ENCODE measurements around the gene FADS3.

The FADS3 gene

DNA sequence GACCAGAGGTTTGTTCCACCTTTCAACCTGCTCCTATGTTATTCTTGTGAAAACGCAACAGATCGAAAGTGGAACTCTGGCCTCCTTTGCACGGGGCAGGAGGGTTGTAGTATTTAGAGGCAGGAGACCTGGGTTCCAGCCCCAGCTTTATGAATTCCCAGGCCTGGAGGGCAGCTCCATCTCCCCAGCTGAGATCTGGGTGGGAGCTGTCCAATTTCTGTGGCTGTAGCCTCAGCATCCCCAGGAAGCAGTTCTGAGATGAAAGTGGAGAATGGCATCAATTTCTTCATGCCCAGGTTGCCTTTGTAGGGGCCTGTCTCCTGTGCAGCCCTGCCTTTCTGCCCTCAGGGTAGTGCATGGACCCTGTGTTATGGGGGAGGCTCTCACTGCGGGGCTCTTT is 59.1 kb downstream of the FADS3 start:
- DNase-seq = no peak

DNA sequence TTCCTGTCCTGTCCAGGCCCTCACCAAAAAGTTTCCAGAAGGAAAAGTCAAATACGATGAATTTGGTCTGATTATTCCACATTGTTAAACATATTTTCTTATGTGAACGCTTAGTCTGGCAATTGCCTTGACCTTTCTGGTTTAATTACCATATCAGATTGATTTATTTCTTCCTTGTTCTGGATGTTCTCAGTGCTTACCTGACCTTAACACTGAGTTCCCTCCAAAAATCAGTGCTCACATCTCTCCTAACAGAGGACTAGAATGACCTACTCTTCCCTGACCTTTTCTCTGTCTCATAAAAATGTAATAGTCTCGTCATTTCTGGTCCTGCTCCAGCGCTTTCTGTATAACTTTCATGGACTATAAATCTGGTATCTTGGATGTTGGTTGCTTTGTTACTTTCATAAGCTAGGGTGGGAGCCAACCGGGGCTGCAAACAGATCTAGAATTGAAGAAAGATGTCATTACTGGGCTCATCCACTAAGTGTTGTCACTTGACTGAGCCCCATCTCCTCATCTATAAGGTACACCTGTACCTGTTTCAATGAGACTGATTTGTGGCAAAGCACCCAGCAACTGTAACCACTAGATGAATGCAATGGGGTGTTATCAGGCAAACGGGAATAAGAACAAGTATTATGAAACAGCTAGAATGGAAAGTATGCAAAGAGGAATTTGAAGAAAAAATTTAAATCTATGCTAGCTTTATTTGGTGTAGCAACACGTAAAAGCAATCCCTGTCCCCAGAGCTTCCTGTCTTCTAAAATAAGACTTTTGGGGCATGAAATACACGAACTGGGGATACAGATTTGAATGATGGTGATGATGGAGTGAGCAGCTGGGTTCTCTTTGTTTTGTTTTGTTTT is 60.9 kb downstream of the FADS3 start:
- no peak for DNase-seq

DNA sequence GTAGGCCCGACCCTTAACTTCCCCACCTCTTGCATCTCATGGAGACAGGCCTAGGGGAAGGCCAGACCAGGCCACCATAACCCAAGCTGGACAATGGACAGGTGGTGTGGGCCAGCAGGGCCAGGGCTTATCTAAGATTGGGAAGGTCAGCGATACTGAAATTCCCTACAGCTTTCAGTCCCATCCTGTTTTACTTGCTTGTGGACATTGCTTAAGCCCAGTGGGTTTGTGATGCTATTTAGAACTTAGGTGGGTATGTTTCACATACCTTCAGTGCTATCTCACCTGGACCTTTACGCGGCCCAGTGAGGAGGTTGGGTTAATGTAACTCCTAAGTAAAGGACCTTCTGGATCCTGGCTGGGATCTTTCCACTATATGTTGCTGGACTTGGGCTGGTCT is 61.5 kb downstream of the FADS3 start:
- DNase-seq = no peak

DNA sequence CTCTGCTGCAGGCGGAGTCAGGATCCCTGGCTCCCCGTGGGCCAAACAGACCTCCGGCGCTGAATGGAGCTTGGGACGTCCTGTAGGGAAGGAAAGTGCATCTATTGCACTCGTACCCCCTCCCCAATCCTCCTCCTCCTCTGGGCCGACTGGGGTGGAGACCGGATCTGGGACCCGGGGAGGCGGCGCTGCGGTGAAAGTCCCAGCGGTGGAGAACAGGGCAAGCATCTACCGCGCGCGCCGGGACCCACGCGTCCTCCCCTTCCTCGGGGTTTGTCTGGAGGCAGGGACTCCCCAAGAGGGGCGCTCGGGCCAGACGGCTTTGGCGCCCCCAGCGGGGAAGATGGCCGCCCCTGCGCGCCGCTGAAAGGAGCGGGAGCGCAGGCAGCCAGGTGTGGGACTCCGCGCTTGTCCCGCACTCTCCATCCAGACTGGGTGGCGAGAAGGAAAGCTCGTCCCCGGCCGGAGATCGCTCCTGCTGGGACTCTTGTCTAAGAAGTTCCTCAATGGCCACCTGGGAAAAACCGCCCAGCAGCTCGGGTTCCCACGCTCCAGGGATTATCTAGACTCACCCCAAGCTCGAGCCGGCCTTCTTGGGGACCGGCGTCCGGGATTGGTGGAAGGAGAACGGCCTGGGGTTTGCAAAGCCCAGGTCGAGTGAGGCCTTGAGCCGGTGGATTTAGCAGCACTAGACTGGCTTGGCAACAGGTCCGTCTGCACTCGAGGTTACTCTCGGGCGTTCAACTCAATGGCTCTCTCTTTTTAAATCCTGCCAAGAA is 62.5 kb downstream of the FADS3 start:
- DNase-seq = peak; percentile 53

DNA sequence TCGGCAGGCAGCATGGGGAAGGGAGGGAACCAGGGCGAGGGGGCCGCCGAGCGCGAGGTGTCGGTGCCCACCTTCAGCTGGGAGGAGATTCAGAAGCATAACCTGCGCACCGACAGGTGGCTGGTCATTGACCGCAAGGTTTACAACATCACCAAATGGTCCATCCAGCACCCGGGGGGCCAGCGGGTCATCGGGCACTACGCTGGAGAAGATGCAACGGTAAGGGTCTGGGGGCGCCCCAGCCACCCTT is 63.0 kb downstream of the FADS3 start:
- DNase-seq = no peak

DNA sequence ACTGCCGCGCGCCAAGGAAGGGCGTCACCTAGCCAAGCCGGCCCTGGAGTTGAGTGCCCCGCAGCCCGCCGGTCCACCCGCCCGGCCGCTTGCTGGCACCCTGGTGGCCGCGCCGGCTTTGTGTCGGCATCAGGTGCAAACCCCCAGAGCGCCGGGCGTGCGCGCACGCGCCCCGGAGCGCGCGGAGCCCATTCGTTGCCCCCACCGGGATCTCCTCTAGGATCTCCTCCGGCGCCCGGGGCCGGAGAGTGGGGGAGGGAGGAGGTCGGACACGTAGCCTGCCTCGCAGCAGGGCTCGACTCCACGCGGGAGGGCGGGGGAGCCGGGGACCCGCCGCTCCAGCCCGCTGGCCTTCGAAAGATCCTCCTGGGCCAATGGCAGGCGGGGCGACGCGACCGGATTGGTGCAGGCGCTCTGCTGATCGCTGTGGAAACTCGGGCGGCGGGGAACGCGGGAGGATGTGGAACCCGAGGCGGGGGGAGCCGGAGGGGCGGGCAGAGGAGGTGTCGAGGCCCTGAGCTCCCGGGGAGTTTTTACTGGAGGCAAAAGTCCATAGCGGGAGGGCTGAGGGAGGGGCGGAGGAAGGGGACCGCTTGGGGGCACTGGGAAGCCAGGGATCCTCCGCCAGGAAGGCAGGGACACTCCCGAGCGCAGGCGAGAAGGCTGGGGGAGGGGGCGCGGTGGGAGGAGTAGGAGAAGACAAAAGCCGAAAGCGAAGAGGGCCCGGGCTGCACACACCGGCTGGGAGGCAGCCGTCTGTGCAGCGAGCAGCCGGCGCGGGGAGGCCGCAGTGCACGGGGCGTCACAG is 63.6 kb downstream of the FADS3 start, which contains the start of gene FADS2:
FADS2 (plus strand) TSS at position 730 of the 808 bp plus-strand sequence. CDS start 91 bp downstream, outside the sequence.
- DNase-seq = peak; percentile 86

DNA sequence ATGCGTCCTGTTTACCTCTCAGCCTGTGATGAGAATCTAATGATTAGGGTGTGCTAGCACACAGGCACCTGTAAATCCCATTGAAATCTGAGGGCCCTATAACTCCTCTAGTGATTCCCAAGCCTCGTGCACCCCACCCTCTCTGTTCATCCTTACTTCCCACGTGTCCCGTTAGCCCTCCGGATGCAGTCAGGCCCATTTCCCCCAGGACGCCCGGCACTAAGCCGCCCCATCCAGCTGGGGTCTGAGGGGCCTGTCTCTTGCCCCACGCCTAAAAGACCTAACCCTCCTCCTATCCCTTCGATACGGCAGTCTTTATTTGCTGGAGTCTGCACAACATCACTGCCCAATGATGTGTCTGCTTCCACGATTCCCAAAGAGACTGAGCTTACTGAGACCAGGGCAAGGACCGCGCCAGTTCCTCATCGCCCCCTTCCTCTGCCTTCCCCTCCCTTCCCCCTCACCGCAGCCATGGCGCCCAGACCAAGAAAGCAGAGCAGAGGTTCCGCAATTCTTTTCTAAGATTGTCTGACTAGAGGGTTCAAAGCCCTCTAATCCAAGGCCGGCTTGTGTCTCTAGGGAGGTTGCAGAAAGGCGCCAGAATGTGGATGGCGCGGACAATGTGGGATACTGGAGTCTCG is 64.3 kb downstream of the FADS3 start:
- DNase-seq = no peak

Data from stimulated activated CD4-positive, alpha-beta T cell treated with anti-CD3 and anti-CD28 coated beads, Interleukin-15, amount 100 ng/mL, for 24 hours (primary cell).